ENCODE measurements around the gene FAM163B.
A peak's percentile ranks its signal among the peaks of the same experiment; 100 is the strongest.

The FAM163B gene

DNA sequence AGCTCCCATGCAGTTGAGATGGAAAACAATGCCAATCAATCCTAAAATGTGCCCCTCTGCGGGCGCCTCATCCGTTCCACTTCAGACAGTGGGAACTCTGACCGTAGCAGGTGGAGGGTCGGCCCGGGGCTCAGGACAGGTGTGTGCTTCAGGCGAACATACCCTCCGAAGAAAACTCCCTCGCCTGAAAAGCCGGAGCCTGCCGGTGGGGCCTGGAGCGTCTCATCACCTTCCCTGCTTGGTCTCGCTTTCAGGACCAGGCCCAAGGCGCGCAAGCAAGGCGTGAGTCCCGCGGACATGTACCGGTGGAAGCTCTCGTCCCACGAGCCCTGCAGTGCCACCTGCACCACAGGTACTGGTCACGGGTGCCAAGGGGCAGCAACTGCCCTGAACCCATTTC lies 48.2 kb downstream of the FAM163B start:
- TF ChIP-seq ZNF274 (IDR thresholded peaks at IDR 0.05; ENCODE audit: low read depth, low read length) = no peak

DNA sequence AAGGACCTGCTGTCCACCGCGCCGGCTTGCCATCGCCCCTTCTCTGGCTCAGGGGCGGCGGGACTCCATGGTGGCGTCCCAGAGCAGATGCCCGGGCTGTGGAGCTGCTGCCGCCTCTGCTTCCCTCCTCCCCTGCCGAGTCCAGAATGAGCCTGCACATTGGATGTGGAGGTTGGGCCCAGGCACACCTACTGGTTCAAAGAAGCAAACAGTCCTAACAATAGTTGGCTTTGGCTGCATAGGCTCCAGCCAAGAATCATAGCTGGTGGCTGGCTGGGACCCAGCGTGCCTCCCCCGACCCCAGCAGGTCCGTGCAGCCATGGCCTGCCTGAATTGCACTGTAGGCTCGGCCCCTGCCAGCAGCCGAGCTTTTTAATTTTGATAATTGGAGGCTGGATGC lies 48.9 kb downstream of the FAM163B start:
- no peak for TF ChIP-seq ZNF274 (IDR thresholded peaks at IDR 0.05; ENCODE audit: low read depth, low read length)
- H3K4me3 ChIP-seq (ENCODE audit: low read length) = no peak overlapping the region

More for the DNA sequence above, 48.2 kb downstream of the FAM163B start:
- H3K4me3 ChIP-seq (ENCODE audit: low read length) = no peak overlapping the region

DNA sequence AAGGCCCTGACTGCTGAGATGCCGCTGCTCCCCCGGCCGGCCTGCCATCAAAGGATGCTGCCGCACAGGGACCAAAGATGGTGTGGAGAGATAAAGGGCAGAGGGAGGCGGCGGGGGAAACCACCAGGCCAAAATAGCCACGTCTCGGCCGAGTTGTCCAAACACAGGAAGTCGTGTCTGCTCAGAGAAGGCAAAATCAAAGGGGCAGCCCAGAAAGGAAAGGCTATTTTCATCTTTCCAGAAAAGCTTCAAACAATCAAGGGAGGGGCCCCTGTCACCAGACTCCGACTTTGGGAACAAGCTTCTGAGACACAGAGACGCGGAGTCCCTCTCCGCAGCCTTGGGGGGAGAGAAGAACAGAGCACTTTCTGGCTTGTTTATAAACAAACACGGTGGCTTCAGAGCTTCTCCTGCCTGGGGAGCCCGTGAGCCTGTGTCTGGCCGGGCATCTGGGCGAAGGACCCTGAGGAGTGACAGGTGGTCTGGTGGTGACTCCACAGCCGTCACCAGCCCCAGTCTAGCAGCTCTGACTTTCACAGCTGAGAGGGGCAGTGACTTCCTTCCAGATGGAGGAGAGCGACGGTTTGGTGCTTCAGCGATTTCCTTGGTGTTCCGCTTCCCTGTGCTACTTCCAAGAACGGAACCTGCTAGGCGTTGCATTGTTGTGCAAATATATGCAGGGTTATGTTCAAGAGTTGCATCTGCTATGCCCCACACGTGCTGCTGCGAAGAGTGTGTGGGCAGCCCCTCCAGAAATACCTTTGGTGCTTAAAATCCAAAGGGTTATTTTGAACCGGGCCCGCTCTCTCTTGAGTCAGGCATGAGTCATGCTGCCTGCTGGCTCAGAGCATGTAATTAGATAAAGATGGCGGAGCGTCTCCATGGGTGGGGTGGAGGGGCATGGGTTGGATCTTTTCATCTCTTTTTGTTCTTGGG lies 50.7 kb downstream of the FAM163B start:
- H3K4me3 ChIP-seq (ENCODE audit: low read length) = peak overlapping the region; percentile 11; the same call in 1 of the 2 replicates
- no peak for TF ChIP-seq ZNF274 (IDR thresholded peaks at IDR 0.05; ENCODE audit: low read depth, low read length)

DNA sequence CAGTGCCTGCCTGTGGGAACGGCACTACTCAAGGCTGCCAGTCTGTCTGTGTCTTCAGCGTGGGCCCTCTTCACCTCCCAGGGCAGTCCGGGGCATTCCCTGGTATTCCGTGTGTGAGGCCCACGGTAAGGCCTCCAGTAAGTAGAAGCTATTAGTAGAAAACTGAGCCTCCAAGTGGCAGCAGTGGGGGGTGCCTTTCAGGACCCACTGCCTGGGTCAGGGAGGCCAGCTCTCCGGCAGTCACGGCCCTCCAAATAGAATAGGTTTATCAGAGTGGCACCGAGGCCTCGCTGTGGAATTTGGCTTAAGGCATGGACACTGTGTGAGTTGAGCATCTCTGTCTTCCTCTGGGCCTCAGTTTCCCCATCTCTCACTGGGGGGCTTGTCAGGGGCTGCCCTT lies 51.6 kb downstream of the FAM163B start:
- no peak for TF ChIP-seq ZNF274 (IDR thresholded peaks at IDR 0.05; ENCODE audit: low read depth, low read length)
- no peak overlapping the region for H3K4me3 ChIP-seq (ENCODE audit: low read length)

DNA sequence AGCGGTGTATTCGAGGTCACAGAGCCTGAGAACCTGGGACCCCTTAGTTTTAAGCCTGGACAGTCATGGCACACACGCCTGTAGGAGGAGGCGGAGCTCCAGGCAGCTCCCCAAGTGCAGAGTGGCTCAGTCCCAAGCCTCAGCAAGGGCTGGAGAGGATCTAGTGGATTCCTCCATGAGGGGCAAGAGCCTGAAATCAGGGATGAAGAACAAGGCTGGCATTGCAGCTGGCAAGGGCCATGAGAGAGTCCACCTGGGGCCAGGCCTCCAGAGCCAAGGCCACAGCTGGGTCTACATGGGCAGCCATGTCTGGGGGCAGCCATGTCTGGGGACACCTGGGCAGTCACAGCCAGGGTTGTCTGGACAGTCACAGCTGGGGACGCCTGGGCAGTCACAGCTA lies 52.8 kb downstream of the FAM163B start:
- H3K4me3 ChIP-seq (ENCODE audit: low read length) = no peak overlapping the region
- no peak for TF ChIP-seq ZNF274 (IDR thresholded peaks at IDR 0.05; ENCODE audit: low read depth, low read length)

DNA sequence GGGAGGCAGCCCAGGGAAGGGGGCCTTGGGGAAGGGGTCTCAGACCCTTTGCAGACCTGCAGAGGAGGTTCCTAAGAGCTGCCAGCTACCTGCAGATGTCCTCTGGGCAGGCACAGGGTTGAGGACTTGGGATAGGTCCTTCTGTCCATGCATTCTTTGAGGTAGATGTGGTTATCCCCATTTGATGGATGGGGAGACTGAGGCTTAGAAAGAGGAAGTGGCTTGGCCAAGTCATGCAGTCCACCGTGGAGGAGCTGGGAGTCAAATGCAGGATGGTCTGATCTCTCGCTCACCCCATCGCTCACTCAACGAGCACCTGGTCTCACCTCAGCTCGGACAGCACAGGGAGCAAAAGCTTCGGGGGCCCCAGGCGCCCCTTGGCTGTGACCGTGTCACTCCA lies 54.5 kb downstream of the FAM163B start:
- no peak for TF ChIP-seq ZNF274 (IDR thresholded peaks at IDR 0.05; ENCODE audit: low read depth, low read length)

DNA sequence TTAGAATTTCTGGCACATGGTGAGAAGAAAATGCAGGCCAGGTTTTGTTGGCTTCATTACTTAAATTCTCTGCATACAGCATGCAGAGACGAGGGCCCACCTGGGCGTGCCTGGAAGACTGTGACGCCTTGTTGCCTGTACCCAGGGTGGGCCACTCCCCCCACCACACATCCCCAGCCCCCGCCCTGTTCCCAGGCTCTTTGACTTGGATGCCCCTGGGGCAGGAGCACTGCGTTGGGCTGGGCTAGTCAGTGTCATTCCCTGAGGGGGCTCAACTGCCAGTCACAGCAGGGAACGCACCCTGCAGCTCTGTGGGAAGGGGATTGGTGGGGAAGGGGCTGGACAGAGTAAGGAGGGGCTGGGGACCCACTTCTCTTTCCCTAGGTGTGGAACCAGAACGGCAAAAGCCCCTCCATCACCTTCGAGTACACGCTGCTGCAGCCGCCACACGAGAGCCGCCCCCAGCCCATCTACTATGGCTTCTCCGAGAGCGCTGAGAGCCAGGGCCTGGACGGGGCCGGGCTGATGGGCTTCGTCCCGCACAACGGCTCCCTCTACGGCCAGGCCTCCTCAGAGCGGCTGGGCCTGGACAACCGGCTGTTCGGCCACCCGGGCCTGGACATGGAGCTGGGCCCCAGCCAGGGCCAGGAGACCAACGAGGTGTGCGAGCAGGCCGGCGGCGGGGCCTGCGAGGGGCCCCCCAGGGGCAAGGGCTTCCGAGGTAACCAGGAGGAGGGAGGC lies 55.0 kb downstream of the FAM163B start:
- no peak overlapping the region for H3K4me3 ChIP-seq (ENCODE audit: low read length)
- no peak for TF ChIP-seq ZNF274 (IDR thresholded peaks at IDR 0.05; ENCODE audit: low read depth, low read length)

More for the DNA sequence above, 54.5 kb downstream of the FAM163B start:
- no peak overlapping the region for H3K4me3 ChIP-seq (ENCODE audit: low read length)

DNA sequence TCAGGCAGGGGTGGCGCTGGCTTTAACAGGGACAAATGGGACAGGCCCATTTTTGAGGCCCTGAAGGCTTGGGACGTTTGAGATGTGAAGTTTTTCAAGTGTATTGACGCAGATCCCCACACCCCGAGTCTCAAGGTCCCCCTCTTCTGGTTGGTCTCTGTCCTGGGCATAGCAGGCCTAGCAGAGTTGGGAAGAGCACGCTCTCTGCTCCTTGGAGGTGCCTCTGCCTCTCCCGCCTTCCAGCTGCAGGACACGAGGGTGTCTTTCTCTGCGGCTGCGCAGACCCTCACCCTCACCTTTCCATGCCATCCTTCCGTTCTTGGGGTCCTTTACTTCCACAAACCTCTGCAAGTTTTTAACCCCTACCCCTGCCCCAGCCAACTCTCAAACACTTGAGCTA lies 56.1 kb downstream of the FAM163B start:
- no peak for TF ChIP-seq ZNF274 (IDR thresholded peaks at IDR 0.05; ENCODE audit: low read depth, low read length)
- H3K4me3 ChIP-seq (ENCODE audit: low read length) = no peak overlapping the region

DNA sequence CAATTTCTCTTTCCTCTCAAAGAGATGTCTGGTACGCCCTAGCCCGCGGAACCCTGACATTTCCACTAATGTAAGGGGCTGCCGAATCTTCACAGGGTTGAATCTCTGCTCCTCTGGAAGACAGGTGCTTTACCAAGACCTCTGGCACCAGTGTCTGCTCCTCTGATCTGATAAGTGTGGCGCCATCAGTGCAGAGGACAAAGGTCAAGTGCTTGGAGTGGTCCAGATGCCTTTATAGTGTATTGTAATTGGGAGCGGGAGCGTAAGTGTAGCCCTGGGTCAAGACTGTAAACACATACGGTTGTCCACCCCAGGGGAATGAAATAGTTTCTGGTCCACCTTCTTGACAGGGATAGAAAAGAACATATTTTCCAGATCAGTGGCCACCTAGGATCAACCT lies 57.0 kb downstream of the FAM163B start:
- H3K4me3 ChIP-seq (ENCODE audit: low read length) = no peak overlapping the region
- TF ChIP-seq ZNF274 (IDR thresholded peaks at IDR 0.05; ENCODE audit: low read depth, low read length) = no peak

DNA sequence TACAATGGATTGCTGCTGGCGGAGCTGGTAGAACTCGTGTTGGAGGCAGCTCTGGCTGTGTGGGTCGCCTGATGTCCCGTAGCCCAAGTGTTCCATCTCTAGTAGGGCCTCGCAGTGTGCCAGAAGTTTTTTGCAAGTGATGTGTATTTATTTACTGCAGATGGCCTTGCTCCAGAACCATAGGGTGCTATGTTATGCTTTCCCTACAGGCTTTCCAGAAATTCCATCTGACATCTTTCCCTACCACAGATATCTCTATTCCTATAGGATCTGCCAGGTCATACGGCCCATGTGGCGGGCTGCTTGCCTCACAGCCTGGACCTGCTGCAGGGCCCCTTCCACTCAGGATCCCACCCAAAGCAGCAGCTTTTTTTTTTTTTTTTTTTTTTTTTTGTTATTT lies 57.7 kb downstream of the FAM163B start:
- TF ChIP-seq ZNF274 (IDR thresholded peaks at IDR 0.05; ENCODE audit: low read depth, low read length) = no peak
- H3K4me3 ChIP-seq (ENCODE audit: low read length) = no peak overlapping the region

DNA sequence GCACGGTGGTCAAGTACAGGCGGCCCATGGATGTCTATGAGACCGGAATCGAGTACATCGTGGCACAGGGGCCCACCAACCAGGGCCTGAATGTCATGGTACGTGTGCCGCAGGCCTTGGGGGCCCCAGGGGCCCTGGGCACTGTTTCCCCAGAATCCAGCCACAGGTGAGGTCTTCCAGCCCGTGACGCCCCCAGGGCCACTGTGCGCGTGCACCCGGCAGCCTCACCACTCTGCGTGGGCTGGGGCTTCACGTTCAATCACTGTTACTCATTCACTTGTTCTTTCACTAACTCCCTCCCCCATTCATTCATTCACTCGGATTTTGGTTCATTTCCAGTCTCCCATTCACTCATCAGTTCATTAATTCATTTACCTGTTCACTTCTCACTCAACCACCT lies 62.1 kb downstream of the FAM163B start:
- no peak for TF ChIP-seq ZNF274 (IDR thresholded peaks at IDR 0.05; ENCODE audit: low read depth, low read length)
- H3K4me3 ChIP-seq (ENCODE audit: low read length) = no peak overlapping the region

DNA sequence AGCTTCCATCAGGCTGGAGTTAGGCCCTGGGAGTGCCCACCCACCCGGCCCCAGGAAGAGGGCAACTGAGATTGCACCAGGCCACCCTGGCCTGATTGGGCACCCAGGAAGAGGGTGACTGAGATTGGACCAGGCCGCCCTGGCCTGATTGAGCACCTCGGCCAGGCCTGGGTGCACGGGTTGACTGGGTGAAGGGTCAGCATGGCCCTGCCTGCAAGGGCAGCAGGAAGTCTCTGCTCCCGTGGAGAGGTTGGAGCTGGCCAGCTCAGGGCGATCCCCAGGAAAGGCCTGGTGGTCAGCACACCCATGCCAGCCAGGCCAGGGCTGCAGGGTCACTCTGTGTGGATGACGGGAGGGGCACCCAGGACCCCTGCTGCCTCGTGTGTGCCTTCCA lies 62.9 kb downstream of the FAM163B start:
- TF ChIP-seq ZNF274 (IDR thresholded peaks at IDR 0.05; ENCODE audit: low read depth, low read length) = no peak
- no peak overlapping the region for H3K4me3 ChIP-seq (ENCODE audit: low read length)

DNA sequence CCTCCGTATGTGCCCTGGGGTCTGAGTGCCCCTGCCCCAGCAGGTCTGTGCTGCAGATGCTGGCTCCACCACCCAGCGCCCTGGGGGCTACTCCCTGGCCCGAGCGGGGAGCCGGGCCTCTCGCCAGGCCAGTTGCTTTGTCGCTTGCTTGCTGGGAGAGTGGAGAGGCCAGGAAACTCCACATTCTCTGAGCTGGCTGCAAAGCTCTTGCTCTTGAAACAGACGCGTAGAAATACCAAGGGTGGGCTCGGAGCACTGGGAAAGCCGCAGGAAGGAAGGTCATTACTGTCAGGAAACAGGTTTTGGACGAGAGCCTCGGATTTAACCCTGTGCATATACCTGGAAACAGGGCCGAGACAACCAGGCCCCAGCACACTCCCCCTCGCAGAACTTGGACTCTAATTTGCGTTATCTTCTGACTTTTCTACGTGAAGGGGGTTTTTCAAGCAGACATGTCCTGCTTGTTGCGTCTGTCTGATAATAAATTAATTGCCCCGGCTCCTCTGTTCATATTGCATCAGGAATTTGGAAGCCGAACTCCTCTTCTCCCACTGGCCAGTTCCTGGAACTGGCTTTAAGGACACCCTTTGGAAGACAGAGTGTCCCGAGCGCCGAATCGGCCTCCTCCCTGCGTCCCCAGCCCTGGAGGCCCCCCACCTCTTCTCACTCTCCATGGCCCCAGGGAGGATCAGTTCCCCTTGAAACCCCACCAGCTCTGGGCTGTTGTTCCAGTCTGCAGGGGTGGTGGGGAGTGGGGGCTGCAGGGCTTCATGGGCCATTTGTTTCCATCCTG lies 63.5 kb downstream of the FAM163B start:
- H3K4me3 ChIP-seq (ENCODE audit: low read length) = no peak overlapping the region
- TF ChIP-seq ZNF274 (IDR thresholded peaks at IDR 0.05; ENCODE audit: low read depth, low read length) = no peak

DNA sequence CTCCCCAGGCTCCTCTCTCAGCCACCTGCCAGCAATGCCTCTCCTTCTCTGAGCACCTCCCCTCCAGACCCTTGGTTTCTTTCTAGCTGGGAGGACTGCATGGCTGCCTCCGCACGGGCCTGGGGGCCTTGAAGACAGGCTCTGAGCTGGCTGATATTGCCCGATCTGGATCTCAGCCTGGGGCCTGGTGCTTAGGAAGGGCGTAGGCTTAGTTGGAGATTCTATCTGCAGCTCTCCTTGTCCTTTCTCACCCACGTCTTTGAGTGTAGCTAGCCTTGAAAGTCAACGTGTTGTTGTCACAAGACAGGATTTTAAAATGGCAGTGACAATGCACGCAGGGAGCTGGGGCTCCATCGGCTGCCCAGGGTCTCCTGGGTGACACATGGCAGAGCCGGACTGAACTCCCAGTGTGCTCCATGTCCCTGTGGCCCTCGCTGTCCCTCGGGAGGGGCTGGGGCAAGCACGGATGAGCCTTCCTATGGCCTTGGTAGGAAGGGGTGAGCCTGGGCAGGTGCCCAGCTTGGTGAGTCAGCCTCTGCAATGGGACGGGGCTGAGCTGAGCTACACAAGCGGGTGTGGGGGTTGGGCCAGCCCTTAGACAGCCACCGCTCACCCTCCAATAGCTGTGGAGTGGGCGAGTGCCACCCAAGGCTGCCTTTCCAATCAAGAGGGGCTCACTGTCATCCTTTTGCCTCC lies 65.3 kb downstream of the FAM163B start:
- no peak for TF ChIP-seq ZNF274 (IDR thresholded peaks at IDR 0.05; ENCODE audit: low read depth, low read length)
- H3K4me3 ChIP-seq (ENCODE audit: low read length) = no peak overlapping the region
